Astrocyte of the cerebellum (primary cell): Measurements from ENCODE around the gene LAMC2.

Source experiments
- DNase-seq: peaks from one replicate; pipeline ENCODE4 v3.0.0-alpha.2; 2011; ENCODE audit warnings: low read depth
- H3K4me3 ChIP-seq: 2 replicates; pipeline ENCODE4 v1.5.1; 2011; ENCODE audit warnings: mild to moderate bottlenecking, low read depth, low read length, moderate library complexity
- CTCF ChIP-seq: IDR thresholded peaks from 2 replicates; pipeline ENCODE4 v1.5.1; 2012; ENCODE audit warnings: low read length, low read depth, moderate library complexity, mild to moderate bottlenecking; ENCODE audit errors: missing control alignments
- in situ Hi-C: cut with HindIII; loops from 2 replicates; pipeline ENCODE4 v1.10.0; 2017; ENCODE audit warnings: low sequenced_read_pairs

LAMC2 gene

GRCh38 chr1:183200451-183200850 lies 14.4 kb downstream of the LAMC2 start:
- TF ChIP-seq CTCF: no peak
- DNase-seq: no peak
- in situ Hi-C loops: no loop called here
- H3K4me3 ChIP-seq: no peak overlapping the region

- no peak for TF ChIP-seq CTCF
- no peak for DNase-seq
- in situ Hi-C loops: no loop called here
- H3K4me3 ChIP-seq: no peak overlapping the region
These were observed 17.0 kb downstream of the LAMC2 start for GRCh38 chr1:183203094-183203493.

GRCh38 chr1:183205196-183205781 lies 19.2 kb downstream of the LAMC2 start:
- TF ChIP-seq CTCF: no peak
- H3K4me3 ChIP-seq: no peak overlapping the region
- in situ Hi-C loops: no loop called here
- DNase-seq: no peak

- DNase-seq: no peak
- in situ Hi-C loops: no loop called here
- no peak overlapping the region for H3K4me3 ChIP-seq
- TF ChIP-seq CTCF: no peak
These were observed 20.6 kb downstream of the LAMC2 start for GRCh38 chr1:183206538-183207122.

GRCh38 chr1:183209533-183210158 lies 23.6 kb downstream of the LAMC2 start:
- no peak overlapping the region for H3K4me3 ChIP-seq
- in situ Hi-C loops: no loop called here
- DNase-seq: peak; percentile 27
- TF ChIP-seq CTCF: no peak

- no peak overlapping the region for H3K4me3 ChIP-seq
- in situ Hi-C loops: no loop called here
- no peak for DNase-seq
- TF ChIP-seq CTCF: no peak
These were observed 24.6 kb downstream of the LAMC2 start for GRCh38 chr1:183210681-183211080.
